A673 (cell line): Measurements from ENCODE around the gene MS4A15. TPM values are rescaled to one million over a fixed set of nuclear protein-coding genes. Genes with fewer than 3 reads are reported as not detected.

ENCODE experiments used
- BruUV-seq: library from RNA; stranded (reverse); fragments of 400-500 nt; replicated peaks from 2 replicates; lab custom pipeline; 2021; lab: Mats Ljungman, UMichigan
- CTCF ChIA-PET: fragments of 300-600 bp; sonication (Branson Sonifier 250); formaldehyde crosslinking; loops from one replicate; lab custom pipeline; 2022; ENCODE audit warnings: antibody characterized with exemption; lab: Charles Lee
- POLR2A ChIA-PET: fragments of 300-600 bp; sonication (Branson Sonifier 250); formaldehyde crosslinking; loops from one replicate; lab custom pipeline; 2022; ENCODE audit warnings: antibody characterized with exemption; ENCODE audit not compliant: low non-redundant PET; lab: Charles Lee
- DNase-seq: peaks from one replicate; pipeline ENCODE4 v3.0.0-alpha.2; 2015; ENCODE audit warnings: low spot score
- H3K27ac ChIP-seq: fragments of 200-600 bp; sonication (generic); 2 replicates; pipeline ENCODE4 v1.5.1; 2016; ENCODE audit warnings: mixed run types, low read depth, mild to moderate bottlenecking, mixed read lengths, antibody characterized with exemption, low read length; ENCODE audit not compliant: poor library complexity, severe bottlenecking
- H3K27me3 ChIP-seq: fragments of 200-600 bp; sonication (generic); replicated peaks from 2 replicates; pipeline ENCODE4 v1.6.1; 2017; ENCODE audit warnings: mixed run types, low read depth, mild to moderate bottlenecking, mixed read lengths, antibody characterized with exemption, low read length; ENCODE audit not compliant: insufficient read depth, poor library complexity
- H3K36me3 ChIP-seq: fragments of 200-600 bp; sonication (generic); 2 replicates; pipeline ENCODE4 v1.6.1; 2016; ENCODE audit warnings: mixed run types, mild to moderate bottlenecking, mixed read lengths, antibody characterized with exemption, low read length; ENCODE audit not compliant: insufficient read depth, poor library complexity, severe bottlenecking
- H3K4me1 ChIP-seq: fragments of 200-600 bp; sonication (generic); 2 replicates; pipeline ENCODE4 v1.6.1; 2017; ENCODE audit warnings: mixed run types, mild to moderate bottlenecking, mixed read lengths, antibody characterized with exemption, low read length; ENCODE audit not compliant: insufficient read depth, poor library complexity, severe bottlenecking
- H3K4me3 ChIP-seq: fragments of 200-600 bp; sonication (generic); 2 replicates; pipeline ENCODE4 v1.5.1; 2016; ENCODE audit warnings: low read depth, mixed run types, mild to moderate bottlenecking, mixed read lengths, low read length; ENCODE audit not compliant: poor library complexity, severe bottlenecking
- H3K9me3 ChIP-seq: fragments of 200-600 bp; sonication (generic); 2 replicates; pipeline ENCODE4 v1.6.1; 2016; ENCODE audit warnings: mixed run types, low read depth, mild to moderate bottlenecking, mixed read lengths, antibody characterized with exemption, low read length; ENCODE audit not compliant: poor library complexity, severe bottlenecking
- CTCF ChIP-seq: fragments of 300-800, 200-600 bp; sonication (generic); conservative IDR thresholded peaks from 2 replicates; pipeline ENCODE4 v1.5.1; 2017; ENCODE audit warnings: low read depth, mild to moderate bottlenecking, antibody characterized with exemption, low read length, moderate library complexity, mixed read lengths
- EZH2 ChIP-seq: fragments of 200-600 bp; sonication (generic); IDR thresholded peaks from 2 replicates; pipeline ENCODE4 v1.6.1; 2017; ENCODE audit warnings: borderline replicate concordance, low read depth, mild to moderate bottlenecking, mixed read lengths, antibody characterized with exemption, low read length; ENCODE audit not compliant: poor library complexity, severe bottlenecking
- intact Hi-C: fragments of 100-400 bp; cut with micrococcal nuclease; formaldehyde crosslinking; loops from one replicate; pipeline ENCODE4 v1.10.0; 2022; ENCODE audit not compliant: unreplicated experiment
- total RNA-seq: library from RNA; stranded (reverse); gene quantifications from 2 replicates; pipeline ENCODE4 v1.2.3, GENCODE V29; 2021

Gene MS4A15
- total RNA-seq, 1 experiment from 2014 or later: not detected

GRCh38 chr11:60772666-60773065 is 16.0 kb downstream of the MS4A15 start:
- Histone ChIP-seq H3K4me3 (no peak overlapping the region), H3K36me3 (no peaks in the 10 kb centered on the region), H3K4me1 (peaks cover 7% of the 10 kb centered on the region), H3K27ac (no peak overlapping the region), H3K9me3 (no peaks in the 10 kb centered on the region), H3K27me3 (no peaks in the 10 kb centered on the region)
- TF ChIP-seq EZH2 (no peak), CTCF (no peak)
- BruUV-seq: no TSS peak
- CTCF ChIA-PET: interaction anchor here (0.5 kb wide), 1 partner anchor 612 kb away, joined by 4 read pairs; no protein-coding TSS in a partner anchor
- intact Hi-C loops: loop anchor here (10.0 kb wide), 1 partner anchor 508 kb away; no protein-coding TSS in a partner anchor
- POLR2A ChIA-PET: no interaction called here
- no peak for DNase-seq

GRCh38 chr11:60774726-60775125 is 18.1 kb downstream of the MS4A15 start:
- no peak for TF ChIP-seq EZH2
- no peak for TF ChIP-seq CTCF

GRCh38 chr11:60775420-60775961 is 18.8 kb downstream of the MS4A15 start:
- TF ChIP-seq CTCF (peak; percentile 96), EZH2 (no peak)
- POLR2A ChIA-PET: interaction anchor here (0.5 to 0.7 kb wide), 3 partner anchors 82 to 1218 kb away, joined by 5 read pairs; no protein-coding TSS in a partner anchor
- no peaks in the 10 kb centered on the region for H3K9me3 ChIP-seq
- CTCF ChIA-PET: interaction anchor here (0.5 to 1.6 kb wide), 10 partner anchors 9 to 1668 kb away, joined by 3 to 8 read pairs (median 5); no protein-coding TSS in a partner anchor
- intact Hi-C loops: loop anchor here (2.0 to 10.0 kb wide), 4 partner anchors 73 to 511 kb away; partner anchors contain the start of gene PRPF19
- no peaks in the 10 kb centered on the region for H3K36me3 ChIP-seq
- no TSS peak for BruUV-seq
- H3K27ac ChIP-seq: no peak overlapping the region
- no peaks in the 10 kb centered on the region for H3K27me3 ChIP-seq
- H3K4me3 ChIP-seq: no peak overlapping the region
- peak; percentile 96 for DNase-seq
- peaks cover 7% of the 10 kb centered on the region for H3K4me1 ChIP-seq

More at GRCh38 chr11:60774726-60775125, 18.1 kb downstream of the MS4A15 start:
- H3K27ac ChIP-seq: no peak overlapping the region
- intact Hi-C loops: loop anchor here (2.0 to 10.0 kb wide), 4 partner anchors 72 to 510 kb away; partner anchors contain the start of gene PRPF19
- H3K27me3 ChIP-seq: no peaks in the 10 kb centered on the region
- H3K4me1 ChIP-seq: peaks cover 7% of the 10 kb centered on the region
- no peak overlapping the region for H3K4me3 ChIP-seq
- no peaks in the 10 kb centered on the region for H3K9me3 ChIP-seq
- H3K36me3 ChIP-seq: no peaks in the 10 kb centered on the region
- no TSS peak for BruUV-seq
- DNase-seq: no peak
- ChIA-PET CTCF (interaction anchor here (0.6 to 1.6 kb wide), 5 partner anchors 8 to 113 kb away, joined by 4 to 8 read pairs (median 6); no protein-coding TSS in a partner anchor), POLR2A (interaction anchor here (0.6 to 0.7 kb wide), 2 partner anchors 82 to 1218 kb away, joined by 5 read pairs; no protein-coding TSS in a partner anchor)
